Measurements from ENCODE around the gene PPP2R5E. TPM values are rescaled to one million over a fixed set of nuclear protein-coding genes. Genes with fewer than 3 reads are reported as not detected.
A peak's percentile ranks its signal among the peaks of the same experiment; 100 is the strongest.

Gene PPP2R5E
- total and polyA plus RNA-seq, 2 donors (not counting 3 experiments of a cell fraction or from before 2014, with no cell fraction given): 4.9 to 52.5 TPM

DNA sequence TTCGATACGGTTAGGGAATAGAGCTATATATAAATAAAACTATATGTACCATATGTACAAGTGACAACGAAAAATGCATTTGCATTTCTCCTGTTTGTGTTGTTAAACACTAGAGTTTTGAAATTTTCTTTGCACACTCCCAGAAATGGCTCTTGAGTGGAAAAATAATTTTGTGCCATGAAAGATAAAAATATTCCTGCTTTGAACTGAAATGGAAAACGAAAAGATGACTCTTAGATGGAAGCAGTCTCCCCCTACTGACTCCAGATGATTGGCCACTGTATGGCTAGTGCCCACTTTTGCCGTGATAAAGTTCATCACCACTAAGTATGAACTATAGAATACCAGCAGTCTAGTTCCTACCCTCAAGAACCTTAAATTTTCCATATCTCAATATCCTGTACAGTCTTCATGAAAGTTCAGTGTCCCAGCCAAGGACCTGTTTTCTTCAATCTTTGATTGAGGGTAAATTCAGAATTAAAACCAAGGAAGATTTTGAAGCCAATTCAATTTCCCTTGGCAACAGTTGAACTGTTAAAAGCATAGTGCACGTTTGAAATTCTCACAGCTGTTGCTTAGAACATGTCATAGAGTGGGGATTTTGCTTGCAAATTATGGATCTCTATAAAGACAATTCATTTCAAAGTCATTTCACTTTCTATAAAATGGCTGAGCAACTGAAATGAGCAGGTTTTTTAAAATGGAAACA, 1.6 kb upstream of the PPP2R5E start:
- peaks cover 31% of the 10 kb centered on the region for H3K79me2 ChIP-seq (ENCODE audit: control insufficient read depth, insufficient read depth, low read length)
- H3K27me3 ChIP-seq (ENCODE audit: control insufficient read depth in 2 of 2, insufficient read depth in 2 of 2, low read length in 2 of 2): no peaks in the 10 kb centered on the region
- H3K27ac ChIP-seq (ENCODE audit: insufficient read depth, low read depth, low read length): no peak overlapping the region
- POLR2A ChIA-PET: no interaction called here
- no peaks in the 10 kb centered on the region for H3K9me1 ChIP-seq (replicated peaks; ENCODE audit: control insufficient read depth, extremely low read depth, insufficient read depth, low read length)
- peak overlapping the region; percentile 95 for H3K4me2 ChIP-seq (ENCODE audit: insufficient read depth, low read length)
- no peaks in the 10 kb centered on the region for H4K20me1 ChIP-seq (replicated peaks; ENCODE audit: control insufficient read depth, extremely low read depth, insufficient read depth, low read length)
- H3K9ac ChIP-seq (replicated peaks; ENCODE audit: extremely low read depth, insufficient read depth, low read length): no peak overlapping the region
- BruUV-seq (replicated peaks): no TSS peak
- H3K36me3 ChIP-seq (ENCODE audit: control insufficient read depth in 2 of 2, extremely low read depth in 1 of 2, insufficient read depth in 2 of 2, low read length in 2 of 2): no peaks in the 10 kb centered on the region
- H3K4me1 ChIP-seq (ENCODE audit: control insufficient read depth, extremely low read depth, insufficient read depth, low read length): peaks cover 16% of the 10 kb centered on the region
- no peak for FAIRE-seq
- H3K4me3 ChIP-seq (replicated peaks in 1 of 3; ENCODE audit: insufficient read depth in 1 of 3, low read depth in 1 of 3, low read length in 3 of 3): peak overlapping the region in 2 of 3 experiments; percentile 90 to 91
- H2AFZ ChIP-seq (ENCODE audit: low read depth, low read length): no peak overlapping the region
- peak; percentile 64 for DNase-seq (ENCODE audit: low read depth, low spot score)
- CTCF ChIA-PET: interaction anchor here (0.8 to 3.5 kb wide), 9 partner anchors 9 to 225 kb away, joined by 4 to 61 read pairs (median 8); partner anchors contain the start of gene WDR89
- no peak for TF ChIP-seq MYC (IDR thresholded peaks at IDR 0.05; ENCODE audit: low read depth, low read length)
- TF ChIP-seq, protein P1, sequence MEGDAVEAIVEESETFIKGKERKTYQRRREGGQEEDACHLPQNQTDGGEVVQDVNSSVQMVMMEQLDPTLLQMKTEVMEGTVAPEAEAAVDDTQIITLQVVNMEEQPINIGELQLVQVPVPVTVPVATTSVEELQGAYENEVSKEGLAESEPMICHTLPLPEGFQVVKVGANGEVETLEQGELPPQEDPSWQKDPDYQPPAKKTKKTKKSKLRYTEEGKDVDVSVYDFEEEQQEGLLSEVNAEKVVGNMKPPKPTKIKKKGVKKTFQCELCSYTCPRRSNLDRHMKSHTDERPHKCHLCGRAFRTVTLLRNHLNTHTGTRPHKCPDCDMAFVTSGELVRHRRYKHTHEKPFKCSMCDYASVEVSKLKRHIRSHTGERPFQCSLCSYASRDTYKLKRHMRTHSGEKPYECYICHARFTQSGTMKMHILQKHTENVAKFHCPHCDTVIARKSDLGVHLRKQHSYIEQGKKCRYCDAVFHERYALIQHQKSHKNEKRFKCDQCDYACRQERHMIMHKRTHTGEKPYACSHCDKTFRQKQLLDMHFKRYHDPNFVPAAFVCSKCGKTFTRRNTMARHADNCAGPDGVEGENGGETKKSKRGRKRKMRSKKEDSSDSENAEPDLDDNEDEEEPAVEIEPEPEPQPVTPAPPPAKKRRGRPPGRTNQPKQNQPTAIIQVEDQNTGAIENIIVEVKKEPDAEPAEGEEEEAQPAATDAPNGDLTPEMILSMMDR (IDR thresholded peaks at IDR 0.05; ENCODE audit: extremely low read depth in 1 of 2, insufficient read depth in 1 of 2, low read depth in 1 of 2, low read length in 2 of 2): peak; percentile 16 to 42
- no peaks in the 10 kb centered on the region for H3K9me3 ChIP-seq (replicated peaks; ENCODE audit: control insufficient read depth, insufficient read depth, low read length)
- intact Hi-C loops (cut with micrococcal nuclease): loop anchor here (2.0 to 5.0 kb wide), 4 partner anchors 88 to 228 kb away; partner anchors contain the start of gene SGPP1
- dilution Hi-C loops (cut with MboI; ENCODE audit: extremely low pct_ligation_motif_present, low sequenced_read_pairs): no loop called here

DNA sequence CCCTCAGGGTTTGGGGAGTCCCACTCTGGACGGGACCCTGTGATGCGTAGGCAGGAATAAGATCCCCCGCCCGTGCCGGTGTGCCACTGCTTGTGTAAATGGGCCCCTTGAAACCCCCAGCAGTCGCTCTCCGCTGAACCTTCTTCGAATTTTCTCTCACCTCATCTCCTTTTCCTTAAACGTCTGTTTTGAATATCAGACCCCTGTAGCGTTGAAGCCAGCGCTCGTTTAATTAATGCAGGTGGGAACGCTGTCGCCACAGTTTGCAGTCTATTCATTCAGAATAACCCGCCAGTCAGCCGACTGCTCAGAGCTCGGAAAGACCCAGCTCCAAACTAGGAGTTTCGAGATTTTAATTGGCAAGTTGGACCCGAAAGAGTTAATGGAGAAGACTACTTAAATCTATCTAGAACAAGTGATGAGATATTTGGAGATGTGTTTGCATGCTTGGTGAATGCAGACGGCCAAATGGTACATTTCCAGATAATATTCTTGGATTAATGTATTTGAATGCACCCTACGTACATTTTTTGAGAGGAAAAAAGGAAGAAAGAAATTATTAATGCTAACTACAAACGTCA, 739 bp upstream of the PPP2R5E start:
- H3K79me2 ChIP-seq (ENCODE audit: control insufficient read depth, insufficient read depth, low read length): peaks cover 36% of the 10 kb centered on the region
- no peak for TF ChIP-seq EZH2 (IDR thresholded peaks at IDR 0.05; ENCODE audit: borderline replicate concordance, low read depth, low read length, severe bottlenecking)
- no peak for TF ChIP-seq POLR2AphosphoS5 (IDR thresholded peaks at IDR 0.05; ENCODE audit: insufficient read depth, low read depth, low read length)
- TF ChIP-seq FOS (IDR thresholded peaks at IDR 0.05; ENCODE audit: borderline replicate concordance, insufficient read depth, low read length): no peak
- no peak for TF ChIP-seq MAX (IDR thresholded peaks at IDR 0.05; ENCODE audit: insufficient read depth, insufficient read length)
- no peak for TF ChIP-seq GATA2 (IDR thresholded peaks at IDR 0.05; ENCODE audit: insufficient read depth, insufficient read length, low read depth, low read length)
- TF ChIP-seq POLR2A (IDR thresholded peaks at IDR 0.05; ENCODE audit: low read depth, low read length): no peak
- no peak for TF ChIP-seq MYC (IDR thresholded peaks at IDR 0.05; ENCODE audit: low read depth, low read length)
- no peak for TF ChIP-seq JUN (IDR thresholded peaks at IDR 0.05; ENCODE audit: borderline replicate concordance, insufficient read depth, insufficient read length, low read depth)
- TF ChIP-seq, protein P1 (IDR thresholded peaks at IDR 0.05; ENCODE audit: extremely low read depth in 1 of 2, insufficient read depth in 1 of 2, low read depth in 1 of 2, low read length in 2 of 2): no peak
- peaks cover 0 to 5% of the 10 kb centered on the region in 2 experiments for H3K36me3 ChIP-seq (ENCODE audit: control insufficient read depth in 2 of 2, extremely low read depth in 1 of 2, insufficient read depth in 2 of 2, low read length in 2 of 2)
- H3K4me2 ChIP-seq (ENCODE audit: insufficient read depth, low read length): peak overlapping the region; percentile 95
- no peaks in the 10 kb centered on the region for H4K20me1 ChIP-seq (replicated peaks; ENCODE audit: control insufficient read depth, extremely low read depth, insufficient read depth, low read length)
- no peaks in the 10 kb centered on the region for H3K9me1 ChIP-seq (replicated peaks; ENCODE audit: control insufficient read depth, extremely low read depth, insufficient read depth, low read length)
- ChIA-PET CTCF (interaction anchor here (0.8 to 3.5 kb wide), 13 partner anchors 10 to 226 kb away, joined by 3 to 61 read pairs (median 8); partner anchors contain the start of gene WDR89), POLR2A (interaction anchor here (0.9 to 1.3 kb wide), 4 partner anchors 10 to 90 kb away, joined by 3 to 5 read pairs (median 3); no protein-coding TSS in a partner anchor)
- peak overlapping the region; percentile 67 for H3K9ac ChIP-seq (replicated peaks; ENCODE audit: extremely low read depth, insufficient read depth, low read length)
- DNase-seq (ENCODE audit: low read depth, low spot score) (no peak), FAIRE-seq (peak; percentile 21)
- H2AFZ ChIP-seq (ENCODE audit: low read depth, low read length): peak overlapping the region; percentile 92
- BruUV-seq (replicated peaks): TSS peak; percentile 89
- H3K27me3 ChIP-seq (ENCODE audit: control insufficient read depth in 2 of 2, insufficient read depth in 2 of 2, low read length in 2 of 2): no peaks in the 10 kb centered on the region
- dilution Hi-C loops (cut with MboI; ENCODE audit: extremely low pct_ligation_motif_present, low sequenced_read_pairs): no loop called here
- H3K27ac ChIP-seq (ENCODE audit: insufficient read depth, low read depth, low read length): peak overlapping the region; percentile 50
- intact Hi-C loops (cut with micrococcal nuclease): loop anchor here (1.0 to 5.0 kb wide), 7 partner anchors 71 to 228 kb away; partner anchors contain the start of genes SGPP1 and WDR89
- H3K9me3 ChIP-seq (replicated peaks; ENCODE audit: control insufficient read depth, insufficient read depth, low read length): no peaks in the 10 kb centered on the region
- H3K4me1 ChIP-seq (ENCODE audit: control insufficient read depth, extremely low read depth, insufficient read depth, low read length): peaks cover 16% of the 10 kb centered on the region
- peak overlapping the region; percentile 65 to 91 (median 90) for H3K4me3 ChIP-seq (replicated peaks in 1 of 3; ENCODE audit: insufficient read depth in 1 of 3, low read depth in 1 of 3, low read length in 3 of 3)

Measured in endothelial cell of umbilical vein (primary cell).